GM19035 (cell line): ENCODE measurements around the gene USP31.

Experiments
- ATAC-seq: cut with Tn5 transposase; IDR thresholded peaks from one replicate; pipeline ENCODE4 v1.9.1; 2021; ENCODE audit not compliant: unreplicated experiment

The USP31 gene

GRCh38 chr16:23066676-23067075 lies 82.6 kb downstream of the USP31 start:
- ATAC-seq = no peak

- ATAC-seq = no peak
Measured at GRCh38 chr16:23064639-23065038, 84.6 kb downstream of the USP31 start.

GRCh38 chr16:23062524-23062923 lies 86.7 kb downstream of the USP31 start:
- ATAC-seq = no peak

GRCh38 chr16:23061669-23062068 lies 87.6 kb downstream of the USP31 start:
- ATAC-seq = no peak

- no peak for ATAC-seq
Measured at GRCh38 chr16:23060458-23061320, 88.6 kb downstream of the USP31 start.

- no peak for ATAC-seq
Measured at GRCh38 chr16:23059433-23059832, 89.8 kb downstream of the USP31 start.

GRCh38 chr16:23058576-23058975 lies 90.7 kb downstream of the USP31 start:
- ATAC-seq = no peak

GRCh38 chr16:23057013-23057596 lies 92.1 kb downstream of the USP31 start:
- no peak for ATAC-seq

- no peak for ATAC-seq
Measured at GRCh38 chr16:23055481-23055880, 93.8 kb downstream of the USP31 start.

- no peak for ATAC-seq
Measured at GRCh38 chr16:23052908-23053580, 96.2 kb downstream of the USP31 start.

GRCh38 chr16:23052221-23052620 lies 97.0 kb downstream of the USP31 start:
- no peak for ATAC-seq

- ATAC-seq = no peak
Measured at GRCh38 chr16:23051587-23051986, 97.7 kb downstream of the USP31 start.

- no peak for ATAC-seq
Measured at GRCh38 chr16:23048164-23048563, 101.1 kb downstream of the USP31 start.

- ATAC-seq = no peak
Measured at GRCh38 chr16:23045025-23045424, 104.2 kb downstream of the USP31 start.

GRCh38 chr16:23040246-23040645 lies 109.0 kb downstream of the USP31 start:
- ATAC-seq = no peak

GRCh38 chr16:23039118-23039517 lies 110.1 kb downstream of the USP31 start:
- no peak for ATAC-seq

- no peak for ATAC-seq
Measured at GRCh38 chr16:23035240-23035639, 114.0 kb downstream of the USP31 start.

- ATAC-seq = no peak
Measured at GRCh38 chr16:23031508-23032098, 117.6 kb downstream of the USP31 start.

- ATAC-seq = no peak
Measured at GRCh38 chr16:23029733-23030420, 119.4 kb downstream of the USP31 start.

GRCh38 chr16:23027386-23027785 lies 121.9 kb downstream of the USP31 start:
- ATAC-seq = no peak

- no peak for ATAC-seq
Measured at GRCh38 chr16:23026784-23027362, 122.4 kb downstream of the USP31 start.
